HL-60/S4 (cell line): Measurements from ENCODE around the gene MAFG.
"Not testable (repeated sequence)": the region's sequence is repeated elsewhere in the genome, so short reads cannot be mapped to it uniquely, and the experiment has no call there.

Experiments used
- in situ Hi-C: fragments of 300-500 bp; cut with MboI; formaldehyde crosslinking; loops from 2 replicates; pipeline ENCODE4 v1.14.3; 2022; ENCODE audit warnings: low sequenced_read_pairs

The MAFG gene

DNA sequence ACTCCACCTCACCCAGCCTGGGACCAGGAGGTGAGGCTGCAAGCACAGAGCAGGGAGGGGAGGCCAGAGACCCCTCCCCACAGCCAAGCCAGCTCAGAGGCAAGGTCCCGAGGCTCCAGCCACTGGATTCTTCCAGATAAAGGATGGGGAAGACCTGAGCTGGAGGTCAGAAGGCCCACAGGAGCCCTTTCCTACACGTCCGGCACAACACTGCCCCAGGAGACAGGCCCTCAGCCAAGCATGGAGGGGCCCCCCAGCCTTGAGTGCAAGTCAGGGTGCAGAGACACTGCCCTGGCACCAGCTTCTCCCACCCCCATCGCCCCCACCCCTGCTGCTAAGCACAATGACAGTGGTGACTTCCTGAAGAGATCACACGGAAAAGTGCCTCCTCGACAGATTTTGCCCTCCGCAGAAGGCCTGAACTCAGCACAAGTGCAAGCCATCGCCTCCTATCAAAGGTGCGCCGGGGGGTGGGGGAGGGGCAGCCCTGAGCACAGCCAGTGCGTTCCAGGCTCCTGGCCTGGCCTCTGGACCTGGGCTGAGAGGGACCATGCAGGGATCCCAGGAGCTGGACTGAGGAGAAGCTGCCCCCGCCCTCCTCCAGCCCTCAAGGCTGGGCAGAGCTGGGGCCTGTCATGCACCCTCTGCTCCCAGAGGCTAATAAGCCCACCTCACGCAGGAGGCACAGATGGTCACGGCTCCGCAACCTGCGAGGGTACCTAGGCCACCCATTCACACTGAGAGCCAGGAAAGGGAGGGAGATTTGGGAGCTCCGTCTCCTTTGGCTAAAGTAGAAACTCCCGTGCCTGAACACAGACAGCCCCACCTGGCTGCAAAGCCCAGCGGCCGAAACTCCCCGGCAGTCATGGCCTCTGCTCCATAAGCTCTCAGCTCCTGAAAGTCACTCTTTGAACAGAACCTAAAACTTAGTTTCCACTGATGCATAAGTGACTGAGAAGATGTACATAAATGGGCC, 2.7 kb downstream of the MAFG start:
- in situ Hi-C loops = no loop called here

- in situ Hi-C loops = no loop called here
These were observed 4.0 kb downstream of the MAFG start for GRCh38 chr17:81923302-81924260.

GRCh38 chr17:81922566-81923301, 4.8 kb downstream of the MAFG start:
- in situ Hi-C loops = no loop called here

GRCh38 chr17:81921996-81922565, 5.5 kb downstream of the MAFG start:
- in situ Hi-C loops = no loop called here

GRCh38 chr17:81921537-81921862, 6.0 kb downstream of the MAFG start:
- in situ Hi-C loops = no loop called here

GRCh38 chr17:81920612-81921536, 6.7 kb downstream of the MAFG start:
- in situ Hi-C loops = no loop called here

DNA sequence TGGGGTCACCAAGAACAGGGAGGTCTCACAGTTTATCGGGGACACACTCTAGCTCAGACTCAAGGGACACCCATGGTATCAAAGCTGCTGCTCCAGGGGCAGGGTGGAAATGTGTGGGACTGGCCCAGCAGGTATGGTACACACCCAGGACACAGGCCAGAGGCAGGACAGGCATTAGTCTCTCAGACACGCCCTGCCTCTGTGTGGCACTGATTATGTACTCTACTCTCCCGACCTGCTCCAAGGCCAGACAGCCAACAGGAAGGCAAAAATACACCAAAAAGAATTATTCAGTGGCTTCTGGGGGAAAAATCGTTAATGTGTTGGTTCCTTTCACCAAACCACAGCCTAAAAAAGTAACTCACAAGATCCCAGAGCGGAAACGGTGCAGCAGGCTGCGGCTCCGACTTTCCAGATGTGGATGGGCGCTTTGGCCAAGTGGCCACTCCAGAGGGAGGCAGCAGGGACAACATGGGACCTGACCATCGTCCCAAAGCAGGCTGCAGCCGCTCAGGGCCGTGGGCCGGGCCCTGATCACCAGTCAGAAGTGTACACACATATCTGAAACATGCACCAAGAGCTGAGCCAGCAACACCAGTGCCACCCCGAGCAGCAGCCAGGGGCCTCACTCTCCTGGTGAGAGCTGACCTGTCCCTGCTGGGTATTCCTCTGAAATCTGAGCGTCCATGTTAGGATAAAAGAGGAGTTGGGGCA, 8.5 kb downstream of the MAFG start:
- in situ Hi-C loops = no loop called here

GRCh38 chr17:81918333-81918669, 9.2 kb downstream of the MAFG start:
- in situ Hi-C loops = not testable (repeated sequence)

DNA sequence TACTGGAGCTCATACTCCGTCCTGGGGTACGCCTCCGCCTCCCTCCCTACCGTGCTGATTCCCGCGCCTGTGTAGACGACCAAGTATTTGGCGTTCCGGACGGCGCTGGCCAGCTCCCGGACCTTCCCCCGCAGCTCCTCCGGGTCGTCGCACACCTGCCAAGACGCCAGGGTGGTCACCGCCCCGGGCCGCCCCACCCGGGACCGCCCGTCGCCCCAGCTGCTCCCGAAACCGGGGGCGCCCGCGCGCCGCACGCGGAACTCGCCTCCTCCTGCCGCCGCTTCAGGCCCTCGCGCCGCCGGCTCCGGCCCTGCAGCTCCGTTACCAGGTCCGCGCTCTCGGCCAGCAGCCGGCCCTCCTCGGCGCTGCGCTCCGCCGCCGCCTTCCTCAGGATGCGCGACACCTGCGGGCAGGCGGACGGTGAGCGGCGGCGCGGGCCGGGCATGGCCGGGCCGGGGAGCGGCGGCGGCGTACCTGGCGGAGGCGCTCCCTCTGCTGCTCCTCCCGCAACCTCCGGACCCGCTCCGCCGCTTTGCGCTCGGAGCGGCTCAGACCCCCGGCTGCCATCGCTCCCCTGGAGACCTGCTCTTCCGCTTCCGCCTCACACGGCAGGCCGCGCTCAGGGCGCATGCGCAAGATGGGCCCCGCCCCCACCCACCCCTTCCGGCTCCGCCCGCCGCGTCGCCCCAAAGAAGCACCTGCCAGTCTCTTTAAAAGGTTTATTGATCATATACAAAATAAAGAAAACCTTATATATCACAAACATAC, 9.8 kb downstream of the MAFG start, which contains the start of gene SIRT7:
Gene SIRT7 (minus strand): TSS at position 612 of the 768 bp plus-strand sequence. CDS start 45 bp downstream, at position 567.
- in situ Hi-C loops = no loop called here

DNA sequence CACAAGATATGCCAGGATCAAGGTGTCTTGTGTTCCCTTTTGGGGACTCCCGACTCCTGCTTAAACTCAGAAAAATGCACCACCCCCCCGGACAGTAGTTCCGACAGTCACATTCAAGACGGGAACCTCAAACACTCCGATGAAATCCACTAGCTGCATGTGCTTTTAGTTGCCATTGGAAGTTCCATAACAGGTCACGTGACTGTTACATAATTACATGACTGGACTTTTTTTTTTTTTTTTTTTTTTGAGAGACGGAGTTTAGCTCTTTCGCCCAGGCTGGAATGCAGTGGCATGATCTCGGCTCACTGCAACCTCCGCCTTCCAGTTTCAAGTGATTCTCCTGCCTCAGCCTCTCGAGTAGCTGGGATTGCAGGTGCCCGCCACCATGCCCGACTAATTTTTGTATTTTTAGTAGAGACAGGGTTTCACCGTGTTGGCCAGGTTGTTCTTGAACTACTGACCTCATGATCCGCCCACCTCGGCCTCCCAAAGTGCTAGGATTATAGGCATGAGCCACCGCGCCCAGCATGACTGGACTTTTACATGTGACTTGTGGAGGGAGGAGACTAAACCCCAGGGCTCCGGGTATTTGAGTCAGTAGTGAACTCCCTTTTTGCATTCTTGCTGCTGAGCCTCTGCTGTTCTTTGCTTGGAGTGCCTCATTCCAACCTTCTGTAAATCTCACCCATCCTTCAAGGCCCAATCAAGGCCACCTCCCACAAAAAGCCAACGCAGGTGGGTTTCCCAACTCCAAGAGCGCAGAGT, 11.1 kb downstream of the MAFG start:
- in situ Hi-C loops = no loop called here

GRCh38 chr17:81915331-81915730, 12.2 kb downstream of the MAFG start:
- in situ Hi-C loops = no loop called here

DNA sequence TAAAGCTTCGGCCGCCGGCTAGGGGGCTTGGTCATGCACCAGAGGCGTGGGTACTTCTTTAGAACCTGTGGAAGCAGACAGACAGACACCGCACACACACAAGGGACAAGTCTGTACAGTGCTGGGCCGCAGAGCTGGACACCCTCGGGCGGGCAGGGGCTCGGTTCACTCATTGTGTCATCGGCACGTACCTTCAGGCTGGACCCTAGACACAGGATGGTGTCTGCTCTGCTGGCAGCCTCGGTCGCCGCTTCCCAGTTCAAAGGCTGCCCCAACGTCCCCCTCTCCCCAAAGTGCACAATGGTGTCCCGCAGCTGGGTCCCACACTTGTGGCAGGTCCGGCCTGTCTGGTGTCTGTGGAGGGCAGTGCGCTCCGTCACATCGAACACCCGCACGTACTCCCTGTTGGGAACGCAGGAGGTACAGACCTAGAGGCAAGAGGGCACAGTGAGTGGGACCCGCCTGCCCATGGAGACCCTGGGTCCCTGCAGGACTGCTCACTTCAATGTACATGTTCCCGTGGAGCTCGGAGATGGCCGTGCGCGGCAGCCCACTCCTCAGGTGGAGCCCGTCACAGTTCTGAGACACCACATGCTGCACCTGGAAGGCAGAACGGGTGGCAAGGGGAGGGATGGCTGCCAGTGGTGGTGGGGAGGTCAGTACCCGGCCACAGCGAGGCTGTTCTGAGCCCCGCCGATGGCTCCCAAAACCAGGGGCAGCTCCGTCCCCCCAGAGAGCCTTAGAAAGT, 13.3 kb downstream of the MAFG start:
- in situ Hi-C loops = no loop called here

- in situ Hi-C loops = no loop called here
These were observed 14.0 kb downstream of the MAFG start for GRCh38 chr17:81913394-81914102.

- in situ Hi-C loops = no loop called here
These were observed 14.9 kb downstream of the MAFG start for GRCh38 chr17:81912441-81913309.

- in situ Hi-C loops = no loop called here
These were observed 15.6 kb downstream of the MAFG start for GRCh38 chr17:81911969-81912368.
